K562 (cell line): ENCODE data around the gene TGFB1I1. TPM values are rescaled to one million over a fixed set of nuclear protein-coding genes. Genes with fewer than 3 reads are reported as not detected.

Source experiments
- ATF7 ChIP-seq: fragments of 450-650 bp; IDR thresholded peaks from 2 replicates; pipeline ENCODE4 v1.7.1; 2014; ENCODE audit warnings: mild to moderate bottlenecking, moderate library complexity
- CBFB ChIP-seq: sonication (generic); formaldehyde crosslinking; IDR thresholded peaks from 2 replicates; pipeline ENCODE4 v1.4.0; 2020; ENCODE audit warnings: mild to moderate bottlenecking, missing genetic modification reagents
- HSF4 ChIP-seq: fragments of 250-450 bp; sonication (Bioruptor Pico); IDR thresholded peaks from 2 replicates; pipeline ENCODE4 v2.1.2; 2022; ENCODE audit warnings: mild to moderate bottlenecking, moderate library complexity, borderline replicate concordance
- SUPT5H ChIP-seq: fragments of 450-650 bp; IDR thresholded peaks from 2 replicates; pipeline ENCODE4 v1.6.1; 2016
- TAF7 ChIP-seq: fragments of 450-650 bp; IDR thresholded peaks from 2 replicates; pipeline ENCODE4 v1.6.1; 2016; ENCODE audit warnings: missing genetic modification characterization, missing compliant biosample characterization
- ZBED1 ChIP-seq: IDR thresholded peaks from 2 replicates; pipeline ENCODE4 v1.6.1; 2014
- ZFX ChIP-seq: sonication (generic); formaldehyde crosslinking; IDR thresholded peaks from 2 replicates; pipeline ENCODE4 v1.8.0; 2022; ENCODE audit warnings: mild to moderate bottlenecking, missing genetic modification reagents, moderate library complexity
- polyA plus RNA-seq, 8 experiments: library from polyadenylated mRNA; depleted of rRNA in 4 of 8; stranded (reverse) in 5 of 8; unstranded in 3 of 8; fragments of >200 nt; fragmentation: Nextera tagmentation in 2 of 8; fragmentation: Illumina TruSeq in 1 of 8; extraction: Ambion mirVana in 2 of 8; extraction: Trizol in 1 of 8; gene quantifications; 2 replicates each; pipeline versions ENCODE4 v1.2.1 to v1.2.3, GENCODE V29; 2011 to 2014; ENCODE audit warnings: inconsistent platforms in 1 of 8, missing spikeins in 1 of 8
- total RNA-seq, 7 experiments: library from RNA; depleted of rRNA in 6 of 7; stranded (reverse); fragments of >200 nt in 6 of 7; fragmentation: Illumina TruSeq in 2 of 7; extraction: Trizol in 2 of 7; gene quantifications; 2 replicates each; pipeline versions ENCODE4 v1.2.1 to v1.2.3, GENCODE V29; 2011 to 2021; ENCODE audit warnings: low replicate concordance in 1 of 7
- TF ChIP-seq, protein P1 (sequence below), 2 experiments: fragments of 450-650 bp in 1 of 2; sonication (generic) in 1 of 2; formaldehyde crosslinking; conservative IDR thresholded peaks; 2 replicates each; pipeline versions ENCODE4 v1.4.0 to v1.8.1; 2020 to 2022; ENCODE audit warnings: mild to moderate bottlenecking in 1 of 2, missing genetic modification reagents in 1 of 2
- TF ChIP-seq, protein P2 (sequence below): sonication (generic); formaldehyde crosslinking; IDR thresholded peaks from 2 replicates; pipeline ENCODE4 v1.8.1; 2023; ENCODE audit warnings: mild to moderate bottlenecking, missing genetic modification reagents
- TF ChIP-seq, protein P3 (sequence below): sonication (generic); formaldehyde crosslinking; IDR thresholded peaks from 2 replicates; pipeline ENCODE4 v1.8.1; 2023; ENCODE audit warnings: mild to moderate bottlenecking, missing genetic modification reagents, moderate library complexity
- TF ChIP-seq, protein P4 (sequence below): fragments of 450-650 bp; formaldehyde crosslinking; IDR thresholded peaks from 2 replicates; pipeline ENCODE4 v1.4.0; 2020; ENCODE audit warnings: mild to moderate bottlenecking

The TGFB1I1 gene
- total and polyA plus RNA-seq, 9 of the 15 experiments (the other 6 are each of a cell fraction or from before 2014, with no cell fraction given), result 0.04 to 0.91 (median 0.19) TPM

GRCh38 chr16:31458844-31459686, 12.9 kb upstream of the TGFB1I1 start, which contains the start of gene ARMC5 (continued):
- TF ChIP-seq, protein P1, sequence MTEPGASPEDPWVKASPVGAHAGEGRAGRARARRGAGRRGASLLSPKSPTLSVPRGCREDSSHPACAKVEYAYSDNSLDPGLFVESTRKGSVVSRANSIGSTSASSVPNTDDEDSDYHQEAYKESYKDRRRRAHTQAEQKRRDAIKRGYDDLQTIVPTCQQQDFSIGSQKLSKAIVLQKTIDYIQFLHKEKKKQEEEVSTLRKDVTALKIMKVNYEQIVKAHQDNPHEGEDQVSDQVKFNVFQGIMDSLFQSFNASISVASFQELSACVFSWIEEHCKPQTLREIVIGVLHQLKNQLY (CRISPR knock-in tag; conservative IDR thresholded peaks at IDR 0.05), result peak in 1 of 2 experiments; percentile 15; a peak in 2 of 4 replicates
- TF ChIP-seq ZBED1 (peak; percentile 54; the same call in 1 of the 2 replicates), SUPT5H (peak; percentile 96), ATF7 (peak; percentile 87), CBFB (0 out of 2 replicates have a peak, but pooled peaks have one; percentile 85), HSF4 (no peak), TAF7 (tag) (peak; percentile 97), ZFX (CRISPR knock-in tag) (peak; percentile 94)
- TF ChIP-seq, protein P2, sequence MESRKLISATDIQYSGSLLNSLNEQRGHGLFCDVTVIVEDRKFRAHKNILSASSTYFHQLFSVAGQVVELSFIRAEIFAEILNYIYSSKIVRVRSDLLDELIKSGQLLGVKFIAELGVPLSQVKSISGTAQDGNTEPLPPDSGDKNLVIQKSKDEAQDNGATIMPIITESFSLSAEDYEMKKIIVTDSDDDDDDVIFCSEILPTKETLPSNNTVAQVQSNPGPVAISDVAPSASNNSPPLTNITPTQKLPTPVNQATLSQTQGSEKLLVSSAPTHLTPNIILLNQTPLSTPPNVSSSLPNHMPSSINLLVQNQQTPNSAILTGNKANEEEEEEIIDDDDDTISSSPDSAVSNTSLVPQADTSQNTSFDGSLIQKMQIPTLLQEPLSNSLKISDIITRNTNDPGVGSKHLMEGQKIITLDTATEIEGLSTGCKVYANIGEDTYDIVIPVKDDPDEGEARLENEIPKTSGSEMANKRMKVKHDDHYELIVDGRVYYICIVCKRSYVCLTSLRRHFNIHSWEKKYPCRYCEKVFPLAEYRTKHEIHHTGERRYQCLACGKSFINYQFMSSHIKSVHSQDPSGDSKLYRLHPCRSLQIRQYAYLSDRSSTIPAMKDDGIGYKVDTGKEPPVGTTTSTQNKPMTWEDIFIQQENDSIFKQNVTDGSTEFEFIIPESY, result no peak
- TF ChIP-seq, protein P3, sequence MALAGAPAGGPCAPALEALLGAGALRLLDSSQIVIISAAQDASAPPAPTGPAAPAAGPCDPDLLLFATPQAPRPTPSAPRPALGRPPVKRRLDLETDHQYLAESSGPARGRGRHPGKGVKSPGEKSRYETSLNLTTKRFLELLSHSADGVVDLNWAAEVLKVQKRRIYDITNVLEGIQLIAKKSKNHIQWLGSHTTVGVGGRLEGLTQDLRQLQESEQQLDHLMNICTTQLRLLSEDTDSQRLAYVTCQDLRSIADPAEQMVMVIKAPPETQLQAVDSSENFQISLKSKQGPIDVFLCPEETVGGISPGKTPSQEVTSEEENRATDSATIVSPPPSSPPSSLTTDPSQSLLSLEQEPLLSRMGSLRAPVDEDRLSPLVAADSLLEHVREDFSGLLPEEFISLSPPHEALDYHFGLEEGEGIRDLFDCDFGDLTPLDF (CRISPR knock-in tag), result peak; percentile 85
- TF ChIP-seq, protein P4, sequence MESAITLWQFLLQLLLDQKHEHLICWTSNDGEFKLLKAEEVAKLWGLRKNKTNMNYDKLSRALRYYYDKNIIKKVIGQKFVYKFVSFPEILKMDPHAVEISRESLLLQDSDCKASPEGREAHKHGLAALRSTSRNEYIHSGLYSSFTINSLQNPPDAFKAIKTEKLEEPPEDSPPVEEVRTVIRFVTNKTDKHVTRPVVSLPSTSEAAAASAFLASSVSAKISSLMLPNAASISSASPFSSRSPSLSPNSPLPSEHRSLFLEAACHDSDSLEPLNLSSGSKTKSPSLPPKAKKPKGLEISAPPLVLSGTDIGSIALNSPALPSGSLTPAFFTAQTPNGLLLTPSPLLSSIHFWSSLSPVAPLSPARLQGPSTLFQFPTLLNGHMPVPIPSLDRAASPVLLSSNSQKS, result 0 out of 2 replicates have a peak, but pooled peaks have one; percentile 22
